ENCODE measurements around the gene PLXNA4.

DNA sequence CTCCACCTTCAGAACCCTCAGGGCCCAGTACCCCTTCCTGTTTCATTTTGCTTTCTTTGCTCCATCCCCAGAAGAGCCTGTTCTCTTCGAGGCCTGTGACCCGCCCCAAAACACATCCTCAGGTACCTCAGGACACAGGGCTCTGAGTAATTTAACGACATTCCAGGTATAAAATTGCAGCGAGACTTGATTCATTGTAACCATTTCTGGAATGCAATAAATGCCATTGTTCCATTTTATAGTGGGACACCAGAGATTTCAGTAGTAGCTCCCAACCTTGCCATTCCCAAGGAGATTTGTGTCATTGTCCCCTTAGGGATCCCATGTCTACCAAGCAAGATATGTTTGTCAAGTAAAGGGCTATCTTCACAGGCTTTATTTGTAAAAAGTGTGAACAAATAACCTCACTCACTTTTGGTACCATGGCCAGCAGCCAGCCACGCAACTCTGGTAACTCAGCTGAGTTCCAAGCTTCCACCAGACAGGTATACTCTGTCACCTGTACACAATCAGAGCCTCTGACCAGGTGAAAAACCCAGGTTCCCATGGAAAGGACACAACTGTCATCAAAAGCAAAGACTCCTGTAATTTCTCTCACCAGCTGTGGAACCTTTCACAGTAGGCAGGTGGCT, 441.3 kb downstream of the PLXNA4 start:
- TF ChIP-seq TAF1 (IDR thresholded peaks at IDR 0.05; ENCODE audit: low read depth, low read length) (no peak), POLR2A (IDR thresholded peaks at IDR 0.05; ENCODE audit: low read depth, low read length) (no peak), POLR2AphosphoS5 (IDR thresholded peaks at IDR 0.05; ENCODE audit: low read depth, low read length) (no peak)
